T47D (cell line): ENCODE results near the gene KIAA1671.

Experiments used
- DNase-seq, 2 experiments: peaks; one replicate each; pipeline versions ENCODE4 v3.0.0 to v3.0.0-alpha.2; 2011 to 2012; ENCODE audit warnings: low read depth in 1 of 2, low spot score in 1 of 2
- JUND ChIP-seq: IDR thresholded peaks from 2 replicates; pipeline ENCODE4 v1.6.1; 2012; ENCODE audit warnings: low read depth
- in situ Hi-C: cut with HindIII; loops from 2 replicates; pipeline ENCODE4 v1.10.0; 2016; ENCODE audit warnings: low sequenced_read_pairs, low pct_unique_long_range_greater_than_20kb

KIAA1671 gene

GRCh38 chr22:25029181-25029580 is 76.7 kb downstream of the KIAA1671 start:
- no peak for DNase-seq
- TF ChIP-seq JUND = no peak
- in situ Hi-C loops = no loop called here

DNA sequence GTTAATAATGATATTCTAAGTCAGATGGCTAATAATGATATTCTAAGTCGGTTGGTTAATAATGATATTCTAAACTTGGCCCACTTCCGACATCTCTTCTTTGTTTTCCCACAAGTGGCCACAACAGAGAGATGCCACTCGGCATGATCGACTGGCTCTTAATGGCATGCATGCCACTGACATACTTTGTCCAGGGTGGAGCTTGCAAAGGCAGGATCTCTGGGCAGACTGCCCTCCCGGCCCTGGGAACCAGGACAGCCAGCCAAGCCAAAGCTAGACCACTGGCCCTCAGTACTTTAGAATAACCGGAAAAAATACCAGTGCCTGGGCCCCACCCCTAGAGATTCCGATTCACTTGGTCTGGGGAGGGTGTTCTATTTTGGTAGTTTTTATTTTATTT is 78.1 kb downstream of the KIAA1671 start:
- no peak for DNase-seq
- in situ Hi-C loops = no loop called here
- no peak for TF ChIP-seq JUND

DNA sequence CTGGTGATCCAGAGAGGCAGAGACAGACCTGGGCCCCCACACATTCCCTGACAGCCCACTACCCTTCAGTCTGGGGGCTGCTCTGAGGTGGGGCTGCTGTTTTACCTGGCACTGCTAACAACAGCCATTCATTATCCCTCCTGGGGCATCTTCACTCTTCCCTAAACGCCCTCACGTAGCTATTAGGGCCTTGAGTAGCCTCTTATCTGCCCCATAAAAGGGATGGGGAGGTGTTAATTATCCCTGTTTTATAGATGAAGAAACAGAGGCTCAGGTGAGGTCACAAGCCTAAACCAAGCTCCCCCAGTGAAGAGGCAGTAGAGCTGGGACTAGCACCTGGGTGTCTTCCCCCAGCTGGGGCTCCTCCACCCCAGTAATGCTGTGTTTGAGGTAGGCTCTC is 79.5 kb downstream of the KIAA1671 start:
- no peak for TF ChIP-seq JUND
- in situ Hi-C loops = no loop called here
- DNase-seq = no peak

GRCh38 chr22:25035715-25036114 is 83.2 kb downstream of the KIAA1671 start:
- in situ Hi-C loops = no loop called here
- TF ChIP-seq JUND = no peak
- no peak for DNase-seq

DNA sequence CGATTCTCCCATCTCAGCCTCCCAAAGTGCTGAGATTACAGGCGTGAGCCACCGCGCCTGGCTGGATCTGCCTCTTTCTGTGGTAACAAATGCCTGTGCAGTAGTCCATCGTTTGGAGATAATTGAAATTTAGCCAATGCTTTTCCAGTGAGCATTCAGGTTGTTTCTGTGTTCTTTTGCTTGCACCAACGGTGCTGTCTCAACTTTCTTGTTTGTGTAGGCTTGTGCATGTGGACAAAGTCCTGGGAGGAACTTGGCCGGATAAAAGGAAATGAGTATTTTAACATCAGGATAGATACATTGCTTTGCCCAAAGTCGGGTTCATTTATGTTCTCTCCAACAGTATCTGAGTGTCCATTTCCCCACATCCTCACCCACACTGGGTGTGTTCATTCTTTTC is 85.7 kb downstream of the KIAA1671 start:
- in situ Hi-C loops = no loop called here
- DNase-seq = no peak
- TF ChIP-seq JUND = no peak

DNA sequence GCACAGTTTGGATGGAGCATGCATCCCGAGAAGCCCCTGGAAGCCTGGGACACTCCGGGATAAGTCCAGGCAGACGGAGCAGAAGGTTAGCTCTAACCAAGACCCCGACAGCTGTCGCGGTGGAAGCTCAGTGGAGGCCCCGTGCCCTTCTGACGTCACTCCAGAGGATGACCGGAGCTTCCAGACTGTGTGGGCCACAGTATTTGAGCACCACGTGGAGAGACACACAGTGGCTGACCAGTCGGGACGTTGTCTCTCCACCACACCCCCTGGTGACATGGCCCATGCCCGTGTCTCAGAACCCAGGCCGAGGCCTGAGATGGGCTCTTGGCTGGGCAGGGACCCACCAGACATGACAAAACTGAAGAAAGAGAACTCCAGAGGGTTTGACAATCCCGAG is 86.3 kb downstream of the KIAA1671 start:
- no peak for TF ChIP-seq JUND
- in situ Hi-C loops = no loop called here
- no peak for DNase-seq

DNA sequence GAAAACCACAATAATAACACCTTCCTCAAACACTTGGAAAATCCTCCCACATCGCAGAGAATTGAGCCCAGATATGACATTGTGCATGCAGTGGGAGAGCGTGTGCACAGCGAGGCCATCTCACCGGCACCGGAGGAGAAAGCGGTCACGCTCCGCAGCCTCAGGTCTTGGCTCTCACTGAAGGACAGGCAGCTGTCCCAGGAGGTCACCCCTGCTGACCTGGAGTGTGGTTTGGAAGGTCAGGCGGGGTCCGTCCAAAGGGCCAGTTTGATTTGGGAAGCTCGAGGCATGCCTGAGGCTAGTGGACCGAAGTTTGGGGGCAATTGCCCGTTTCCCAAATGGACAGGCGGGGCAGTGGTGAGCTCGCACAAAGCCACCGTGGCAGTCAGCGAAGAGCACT is 86.7 kb downstream of the KIAA1671 start:
- no peak for TF ChIP-seq JUND
- in situ Hi-C loops = no loop called here

GRCh38 chr22:25039754-25040153 is 87.2 kb downstream of the KIAA1671 start:
- no peak for DNase-seq
- no peak for TF ChIP-seq JUND
- in situ Hi-C loops = no loop called here

More for the DNA sequence above, 86.7 kb downstream of the KIAA1671 start:
- DNase-seq = no peak

DNA sequence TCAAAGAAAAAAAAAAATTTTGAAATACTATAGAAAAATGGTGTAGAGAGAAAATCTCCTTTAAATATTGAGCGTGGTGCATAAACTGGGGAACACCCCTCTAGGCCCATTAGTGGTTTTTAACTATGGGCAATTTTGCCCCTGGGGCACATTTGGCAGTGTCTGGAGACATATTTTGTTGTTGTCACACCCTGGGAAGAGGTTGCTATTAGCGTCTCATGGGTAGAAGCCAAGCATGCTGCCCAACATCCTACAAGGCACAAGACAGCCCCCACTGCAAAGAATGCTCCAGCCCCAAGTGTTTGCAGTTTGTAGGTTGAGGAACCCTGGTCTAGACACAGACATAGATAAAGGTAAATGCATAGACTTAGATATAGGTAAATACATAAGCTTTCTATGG is 92.6 kb downstream of the KIAA1671 start:
- in situ Hi-C loops = no loop called here
- DNase-seq = no peak
- no peak for TF ChIP-seq JUND

DNA sequence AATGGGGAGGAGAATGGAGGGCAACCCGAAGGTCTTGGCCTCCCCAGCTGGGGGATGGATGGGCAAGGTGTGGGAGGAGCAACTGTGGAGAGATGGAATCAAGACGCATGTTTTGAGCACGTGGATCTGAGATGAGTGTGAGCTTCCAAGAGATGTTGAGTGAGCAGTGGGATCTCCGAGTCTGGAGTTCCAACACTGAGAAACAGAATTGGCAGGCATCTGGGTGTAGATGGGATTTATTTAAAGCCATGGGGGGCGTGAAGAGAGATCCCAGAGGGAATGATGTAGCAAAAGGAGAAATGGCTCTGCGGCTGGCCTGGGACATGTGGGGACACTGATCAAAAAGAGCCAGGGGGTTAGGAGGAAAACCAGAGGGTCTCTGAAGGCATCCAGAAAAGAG is 95.6 kb downstream of the KIAA1671 start:
- no peak for DNase-seq
- TF ChIP-seq JUND = no peak
- in situ Hi-C loops = no loop called here

DNA sequence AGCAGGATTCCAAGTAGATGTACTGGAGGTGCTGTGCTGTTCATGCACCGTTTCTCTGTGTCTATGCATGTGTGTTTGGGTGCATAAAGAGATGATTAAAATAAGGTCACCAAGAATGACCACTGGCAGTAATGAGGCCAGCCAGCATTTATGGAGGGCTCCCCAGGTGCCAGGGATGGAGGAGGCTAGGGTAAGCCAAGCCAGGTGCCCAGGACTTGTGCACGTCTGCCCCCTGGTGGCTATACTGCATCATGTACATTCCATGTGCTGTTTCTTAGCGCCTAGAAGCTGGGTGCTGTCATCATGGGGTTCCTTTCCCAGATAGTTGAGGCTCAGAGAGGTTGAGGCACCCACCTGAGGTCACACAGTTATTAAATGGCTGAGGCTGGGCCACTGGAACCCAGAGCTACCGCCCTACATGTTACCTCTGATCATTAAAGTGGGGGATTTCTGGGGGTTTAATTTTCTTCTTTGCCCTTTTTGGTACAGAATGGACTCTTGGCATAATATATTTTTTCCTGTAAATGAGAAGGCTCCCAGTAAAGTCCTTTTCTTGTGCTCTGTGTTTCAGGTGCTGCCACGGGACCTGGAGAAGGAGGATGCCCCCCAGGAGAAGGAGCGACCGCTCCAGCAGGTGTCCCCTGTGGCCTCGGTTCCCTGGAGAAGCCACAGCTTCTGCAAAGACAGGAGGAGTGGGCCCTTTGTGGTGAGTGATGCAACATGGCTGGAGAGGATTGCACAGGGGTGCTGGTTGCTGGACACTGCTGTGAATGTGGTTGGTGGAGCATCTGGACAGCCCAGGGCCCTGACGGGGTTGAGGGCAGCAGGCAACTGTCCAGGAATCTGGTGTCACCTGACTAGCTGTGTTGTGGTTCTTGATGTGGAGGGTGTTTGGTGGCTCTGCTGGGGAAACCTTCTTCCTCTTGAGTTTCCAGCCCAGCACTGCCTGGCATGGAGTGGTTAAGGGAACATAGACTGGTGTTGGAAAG is 96.4 kb downstream of the KIAA1671 start:
- in situ Hi-C loops = no loop called here
- TF ChIP-seq JUND = no peak
- DNase-seq = peak; percentile 66 to 70

GRCh38 chr22:25049770-25050169 is 97.3 kb downstream of the KIAA1671 start:
- in situ Hi-C loops = no loop called here

GRCh38 chr22:25050566-25050965 is 98.0 kb downstream of the KIAA1671 start:
- no peak for TF ChIP-seq JUND
- no peak for DNase-seq
- in situ Hi-C loops = no loop called here

More at GRCh38 chr22:25049770-25050169, 97.3 kb downstream of the KIAA1671 start:
- no peak for TF ChIP-seq JUND
- DNase-seq = no peak

DNA sequence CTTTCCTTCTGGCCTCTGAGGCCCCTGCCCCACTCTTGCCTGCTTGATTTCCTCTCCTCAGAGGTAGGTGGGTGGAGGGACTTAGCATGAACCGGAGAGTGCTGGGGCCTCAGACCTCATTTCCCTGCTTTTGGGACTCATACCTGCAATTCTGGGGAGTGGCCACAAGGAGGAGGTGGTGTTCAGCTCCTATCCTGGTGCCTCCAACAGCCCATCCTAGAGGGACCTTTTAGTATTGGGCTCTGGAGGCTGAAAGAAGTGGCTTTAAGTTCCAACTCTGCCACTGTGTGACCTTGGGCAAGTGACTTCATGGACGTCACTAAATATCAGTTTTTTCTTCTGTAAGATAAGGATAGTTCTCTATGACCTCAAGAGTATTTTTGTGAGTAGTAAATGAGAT is 98.6 kb downstream of the KIAA1671 start:
- no peak for TF ChIP-seq JUND
- in situ Hi-C loops = no loop called here
- no peak for DNase-seq
